Stimulated activated CD4-positive, alpha-beta T cell treated with anti-CD3 and anti-CD28 coated beads, Interleukin-15, amount 100 ng/mL, for 1 hour (primary cell): ENCODE measurements around the gene RNLS.

Experiments used
- DNase-seq, 2 donors: peaks; one replicate each; pipeline ENCODE4 v3.0.0-alpha.2; 2020; ENCODE audit warnings: low read depth in 1 of 2, low spot score in 1 of 2

Gene RNLS

DNA sequence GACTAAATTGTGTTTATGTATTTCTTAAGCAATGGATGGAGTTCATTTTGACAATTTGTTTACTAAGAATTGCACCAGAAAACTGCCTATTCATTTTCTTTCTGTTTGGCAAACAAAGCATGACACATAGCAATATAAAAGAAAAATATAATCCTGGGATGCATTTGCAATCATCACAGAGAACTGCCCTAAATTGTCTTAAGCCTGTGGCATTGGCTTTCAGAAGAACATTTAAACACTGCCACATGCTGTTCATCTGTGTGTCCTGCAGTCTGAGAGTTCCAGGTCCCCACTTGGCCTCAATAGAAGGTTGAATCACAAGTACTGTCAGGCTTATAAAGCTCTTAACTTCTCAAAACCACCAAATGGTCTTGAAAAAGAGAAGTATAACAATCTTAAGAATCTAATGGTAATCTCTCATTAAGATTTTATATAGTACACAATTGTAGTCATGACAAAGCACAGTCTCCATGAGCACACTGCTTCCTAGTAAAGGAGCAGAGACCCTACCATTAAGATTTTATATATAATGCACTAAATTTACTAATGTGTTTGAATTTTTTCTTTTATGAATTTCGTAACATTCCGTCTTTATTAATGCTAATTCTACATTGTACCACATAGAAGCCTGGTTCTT is 29.9 kb downstream of the RNLS start:
- no peak for DNase-seq

DNA sequence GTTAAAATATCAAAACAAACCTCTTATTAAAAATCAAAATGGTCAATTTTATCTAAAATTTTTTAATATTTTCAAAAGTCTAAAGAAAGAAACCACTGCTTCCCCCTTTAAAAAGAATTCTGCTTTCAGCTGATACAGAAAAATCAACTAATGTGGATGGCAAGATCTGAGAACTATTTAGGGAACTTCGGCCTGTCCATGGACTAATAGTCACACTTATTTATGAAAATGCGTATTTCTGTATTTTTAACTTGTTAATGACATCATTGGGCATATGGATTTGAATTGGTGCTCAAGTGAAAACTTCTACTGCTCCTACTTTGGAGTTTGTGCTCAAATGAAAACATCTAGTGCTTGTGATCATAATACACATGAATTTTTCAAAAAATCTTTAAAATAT is 31.9 kb downstream of the RNLS start:
- no peak for DNase-seq

DNA sequence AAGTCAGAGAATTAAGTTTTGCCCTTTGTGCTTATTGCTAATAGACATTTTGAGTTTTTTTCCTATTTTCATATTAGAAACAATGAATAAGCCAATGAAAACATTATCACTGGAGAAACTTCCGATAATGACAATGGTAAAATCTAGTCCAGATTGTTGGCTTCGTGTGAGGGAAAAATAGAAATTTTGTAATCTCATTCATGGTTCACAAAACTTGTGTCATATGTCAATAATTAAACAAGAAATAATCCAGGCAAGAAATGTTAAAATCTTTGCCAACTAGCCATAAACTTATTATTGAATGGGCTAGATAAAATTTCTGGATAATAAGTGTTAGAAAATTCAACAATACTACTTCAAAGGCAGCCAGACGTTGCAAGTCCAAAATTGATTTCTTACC is 36.6 kb downstream of the RNLS start:
- DNase-seq: no peak

DNA sequence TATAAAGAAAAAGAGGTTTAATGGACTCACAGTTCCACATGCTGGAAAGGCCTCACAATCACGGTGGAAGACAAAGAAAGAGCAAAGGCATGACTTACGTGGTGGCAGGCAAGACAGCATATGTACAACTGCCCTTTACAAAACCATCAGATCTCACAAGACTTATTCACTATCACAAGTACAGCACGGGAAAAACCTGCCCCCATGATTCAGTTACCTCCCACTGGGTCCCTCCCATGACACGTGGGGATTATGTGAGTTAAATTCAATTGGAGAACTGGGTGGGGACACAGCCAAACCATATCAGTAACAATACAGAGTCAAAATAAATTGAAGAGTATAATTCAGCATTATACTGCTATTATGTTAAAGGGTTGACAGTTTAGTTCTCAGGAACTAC is 37.8 kb downstream of the RNLS start:
- no peak for DNase-seq

DNA sequence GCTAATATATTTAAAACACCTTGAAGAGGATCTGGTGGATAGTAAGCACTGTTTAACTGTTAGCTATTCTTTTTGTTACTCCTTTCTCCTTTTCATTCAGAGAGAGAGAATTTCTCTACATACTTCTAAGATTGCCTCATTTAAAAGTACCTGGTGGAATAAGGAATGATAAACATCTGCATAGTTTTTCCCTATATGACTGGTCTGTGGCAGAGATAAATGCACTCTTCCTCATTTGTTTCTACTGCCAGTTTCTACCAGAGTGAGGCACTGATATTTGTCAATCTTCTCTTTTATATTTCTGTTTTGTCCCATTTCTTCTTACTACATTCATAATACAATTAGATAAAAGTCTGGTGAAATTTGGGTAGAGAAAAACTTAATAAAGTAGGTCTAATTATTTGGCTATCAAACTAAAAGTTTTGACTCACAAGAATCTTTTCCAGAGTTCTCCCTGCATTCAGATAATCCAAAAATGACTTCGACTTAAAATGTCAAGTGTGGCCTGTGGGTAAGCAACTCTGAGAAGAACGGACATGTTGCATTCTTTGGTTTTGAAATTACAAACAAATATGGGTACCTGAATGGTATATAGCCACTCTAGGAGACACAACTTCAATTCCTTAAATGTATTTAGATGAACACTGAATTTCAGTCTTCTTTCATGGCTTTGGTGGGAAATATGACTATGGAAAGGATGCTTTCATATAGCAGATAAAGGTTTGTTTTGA is 38.8 kb downstream of the RNLS start:
- no peak for DNase-seq

DNA sequence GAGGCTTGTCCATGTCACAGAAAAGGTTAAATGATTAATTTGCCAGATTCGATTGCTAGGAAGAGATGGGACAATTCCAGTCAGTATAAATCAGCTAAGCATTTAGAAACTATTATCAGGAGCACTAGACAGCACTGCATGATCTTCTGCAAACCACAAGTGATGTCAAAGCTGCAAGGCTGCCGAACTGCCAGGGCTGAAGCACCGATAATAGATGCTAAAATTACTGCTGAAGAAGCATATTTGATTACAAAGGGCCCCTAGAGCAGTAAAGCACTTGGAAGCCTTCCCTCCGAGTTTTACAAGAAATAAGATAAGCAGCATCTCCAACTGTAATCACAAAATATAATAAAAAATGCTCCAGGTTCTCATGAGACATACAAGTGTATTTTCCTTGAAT is 40.6 kb downstream of the RNLS start:
- DNase-seq: no peak

DNA sequence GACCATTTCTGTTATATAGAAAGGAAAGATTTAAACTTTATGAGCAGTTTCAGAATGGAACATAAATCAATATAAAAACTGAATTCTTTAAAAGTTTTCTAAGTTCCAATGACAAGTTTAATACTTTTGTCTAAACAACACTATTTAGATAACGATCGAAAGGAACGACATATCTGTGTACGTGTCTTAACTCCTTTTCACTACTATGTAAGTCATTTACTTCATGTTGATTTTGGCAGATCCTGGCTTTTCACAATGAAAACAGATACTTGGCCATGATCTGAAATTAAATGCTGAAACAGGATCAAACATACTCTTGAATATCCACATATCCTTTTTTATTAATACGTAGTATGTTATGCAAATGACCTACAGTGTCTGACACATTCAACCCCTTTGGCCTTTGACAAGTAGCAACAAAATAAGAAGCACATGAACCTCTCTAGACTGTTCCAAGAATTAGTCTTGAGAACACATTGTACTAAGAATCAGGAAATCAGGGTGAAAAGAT is 41.9 kb downstream of the RNLS start:
- no peak for DNase-seq

DNA sequence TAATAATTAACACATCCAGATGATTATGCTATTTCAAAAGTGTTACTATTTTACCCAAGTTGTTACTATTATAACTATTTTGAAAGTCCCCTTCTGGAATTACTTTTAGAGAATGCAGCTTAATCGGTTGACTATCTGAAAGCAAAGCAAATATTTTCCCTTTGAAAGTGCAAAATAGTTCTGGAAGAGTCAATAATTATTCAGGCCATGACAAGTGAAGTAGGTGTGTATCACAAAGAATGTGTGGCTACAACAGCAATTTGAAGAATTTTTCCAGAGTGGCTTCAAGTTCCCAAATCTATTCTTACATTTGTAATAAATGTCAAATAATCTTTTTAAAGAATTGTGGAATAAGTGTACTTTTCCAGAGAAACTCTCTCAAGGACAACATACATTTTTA is 42.8 kb downstream of the RNLS start:
- no peak for DNase-seq

DNA sequence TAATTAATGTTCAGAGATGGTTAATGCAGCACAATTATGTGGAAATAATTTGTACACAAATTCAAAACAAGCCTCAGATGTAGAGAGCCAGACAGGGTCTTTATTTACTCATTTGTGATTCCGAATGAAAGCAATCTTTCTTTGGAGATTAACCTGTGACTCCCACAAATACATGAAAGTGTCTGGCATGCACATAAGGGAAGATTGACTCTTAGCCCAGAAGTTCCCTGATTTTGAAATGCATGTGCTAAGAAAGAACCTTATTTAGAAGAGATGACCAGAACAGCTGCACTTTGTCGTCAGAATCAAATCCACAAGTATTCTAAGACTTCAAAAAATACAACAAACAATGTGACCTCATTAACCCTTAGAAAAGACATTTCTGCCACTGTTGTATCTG is 45.1 kb downstream of the RNLS start:
- no peak for DNase-seq

DNA sequence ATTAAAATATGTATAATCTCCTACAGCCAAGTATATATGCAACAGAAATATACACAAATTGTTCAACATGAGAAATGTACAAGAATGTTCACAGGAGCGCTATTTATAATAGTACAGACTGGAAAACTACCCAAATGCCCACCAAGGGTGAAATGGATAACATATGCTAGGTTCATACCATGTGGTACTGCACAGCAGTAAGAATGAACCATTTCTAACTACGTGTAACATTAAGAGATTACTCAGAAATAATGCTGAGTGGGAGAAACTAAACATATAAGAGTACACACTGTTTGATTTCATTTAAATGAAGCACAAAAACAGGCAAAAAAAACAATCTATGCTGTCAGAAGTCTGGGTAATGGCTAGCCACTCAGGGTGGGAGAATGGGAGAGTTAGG is 45.8 kb downstream of the RNLS start:
- DNase-seq: no peak

DNA sequence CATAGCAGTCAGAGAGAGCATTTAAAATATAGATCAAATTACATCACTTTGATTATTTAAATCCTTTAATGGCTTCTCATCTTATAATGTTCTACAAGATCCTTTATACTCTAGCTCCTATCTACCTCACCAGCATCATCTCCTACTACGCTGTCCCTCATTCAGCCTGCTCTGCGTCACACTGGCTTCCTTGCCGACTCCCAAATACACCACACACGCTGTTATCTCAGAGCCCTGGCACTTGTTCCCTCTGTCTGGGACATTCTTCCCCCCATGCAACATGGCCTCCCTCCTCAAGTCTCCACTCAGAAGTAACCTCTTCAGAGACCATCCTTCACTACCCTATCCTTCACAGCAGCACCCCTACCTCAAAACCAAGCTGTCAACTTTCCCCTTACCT is 46.7 kb downstream of the RNLS start:
- DNase-seq: no peak

DNA sequence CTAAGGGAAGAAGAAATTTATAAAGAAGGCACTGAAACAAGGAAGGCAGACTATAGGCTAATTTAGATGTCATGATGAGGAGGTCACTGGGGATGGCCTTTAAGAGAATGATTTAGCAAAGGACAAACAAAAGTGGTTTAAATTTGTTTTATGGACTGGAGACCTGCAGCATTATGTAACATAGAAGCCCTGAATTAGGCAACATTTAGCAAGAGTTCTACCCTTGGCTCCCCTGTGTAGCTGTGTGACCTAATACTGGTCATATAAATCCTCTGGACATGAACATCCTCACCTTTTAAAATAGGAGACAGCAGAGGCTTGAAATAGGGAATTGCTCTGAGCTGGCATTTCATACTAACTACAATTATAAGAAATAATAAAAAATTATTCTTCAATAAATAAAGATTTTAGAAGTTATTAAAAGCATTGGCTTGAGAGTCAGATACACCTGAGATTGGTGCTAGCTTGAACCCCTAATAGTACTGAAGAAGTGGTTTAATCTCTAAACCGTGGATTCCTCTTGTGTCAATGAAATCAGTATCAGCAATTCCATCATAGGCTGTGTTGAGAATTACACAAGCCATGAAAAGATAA is 48.9 kb downstream of the RNLS start:
- no peak for DNase-seq

DNA sequence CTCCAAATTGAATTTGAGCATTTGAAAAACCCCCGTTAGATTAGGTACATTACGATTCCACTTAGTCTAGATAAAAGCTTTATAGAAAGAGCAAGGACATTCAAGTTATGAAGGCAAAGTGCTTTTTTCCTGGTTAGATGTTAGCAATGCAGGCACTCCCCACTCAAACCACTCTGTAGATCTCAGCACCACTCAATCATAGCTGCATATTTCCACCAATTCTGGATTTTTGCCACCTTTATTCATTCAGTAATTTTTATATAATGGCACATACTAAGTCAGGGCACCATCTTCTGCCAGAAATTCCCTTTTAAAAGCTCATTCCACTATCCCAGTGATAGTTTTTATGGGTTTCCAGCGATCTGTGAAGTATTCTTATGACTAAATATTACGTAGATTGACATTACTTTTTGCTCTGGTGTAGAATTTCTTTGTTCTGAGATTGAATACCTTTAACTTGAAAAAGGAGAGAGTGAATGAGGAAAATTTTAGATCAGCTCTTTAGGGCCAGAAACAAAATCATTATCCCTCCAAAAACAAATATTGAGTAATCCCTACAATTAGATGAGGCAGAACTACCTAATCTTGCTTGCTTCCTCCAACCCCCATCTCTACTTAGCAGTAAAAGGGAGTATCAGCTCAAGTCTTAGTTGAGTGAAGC is 51.6 kb downstream of the RNLS start:
- DNase-seq: no peak

DNA sequence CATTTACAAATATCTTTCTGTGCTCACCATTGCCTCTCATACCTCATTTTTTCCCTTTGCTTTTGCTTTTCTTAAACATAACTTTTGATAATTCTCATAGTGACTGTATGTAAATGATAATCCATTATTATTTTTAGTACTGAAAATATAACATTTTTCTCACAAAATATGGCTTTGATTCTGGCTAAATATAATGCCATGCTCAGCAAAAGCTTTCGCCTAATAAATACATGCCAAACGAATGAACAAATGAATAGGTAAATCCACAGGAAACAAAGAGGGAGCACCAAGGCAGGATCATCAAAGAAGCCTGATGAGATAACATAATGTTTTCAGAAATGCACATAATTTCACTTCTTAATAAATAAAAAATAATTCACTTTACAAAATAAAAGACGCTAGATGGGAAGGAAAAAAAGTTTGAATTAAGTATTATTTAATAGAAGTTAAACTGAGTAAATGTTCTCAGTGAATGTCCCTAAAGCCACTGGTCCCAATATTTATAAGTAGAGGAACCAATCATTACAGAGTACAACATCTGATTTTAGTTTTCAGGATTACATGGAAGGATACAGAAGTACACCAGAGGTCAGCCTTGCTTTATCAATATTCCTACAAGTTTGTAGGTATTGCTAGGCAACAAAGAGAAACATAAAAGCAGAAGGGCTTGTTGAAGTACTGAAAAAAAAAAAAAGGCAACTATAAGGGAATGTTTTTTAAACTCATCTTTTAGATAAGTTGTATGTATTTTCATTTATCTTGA is 52.3 kb downstream of the RNLS start:
- no peak for DNase-seq

DNA sequence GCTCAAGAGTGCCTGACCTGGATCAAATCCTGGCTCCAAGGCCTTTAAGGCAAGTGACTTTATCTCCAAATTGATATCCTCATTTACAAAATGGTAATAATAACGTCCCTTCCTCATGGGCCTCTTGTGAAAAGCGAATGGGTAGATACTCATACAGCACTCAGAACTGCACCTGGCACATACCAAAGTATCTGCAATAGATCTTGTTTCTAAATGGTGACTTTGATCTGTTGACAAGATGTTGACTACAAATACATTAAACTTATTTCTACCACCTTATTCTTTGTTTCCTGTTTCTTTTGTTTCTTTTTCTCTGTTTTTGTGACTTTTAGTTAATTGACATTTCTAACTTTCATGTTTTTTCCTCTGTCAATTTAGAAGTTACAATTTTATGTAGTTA is 53.0 kb downstream of the RNLS start:
- no peak for DNase-seq

DNA sequence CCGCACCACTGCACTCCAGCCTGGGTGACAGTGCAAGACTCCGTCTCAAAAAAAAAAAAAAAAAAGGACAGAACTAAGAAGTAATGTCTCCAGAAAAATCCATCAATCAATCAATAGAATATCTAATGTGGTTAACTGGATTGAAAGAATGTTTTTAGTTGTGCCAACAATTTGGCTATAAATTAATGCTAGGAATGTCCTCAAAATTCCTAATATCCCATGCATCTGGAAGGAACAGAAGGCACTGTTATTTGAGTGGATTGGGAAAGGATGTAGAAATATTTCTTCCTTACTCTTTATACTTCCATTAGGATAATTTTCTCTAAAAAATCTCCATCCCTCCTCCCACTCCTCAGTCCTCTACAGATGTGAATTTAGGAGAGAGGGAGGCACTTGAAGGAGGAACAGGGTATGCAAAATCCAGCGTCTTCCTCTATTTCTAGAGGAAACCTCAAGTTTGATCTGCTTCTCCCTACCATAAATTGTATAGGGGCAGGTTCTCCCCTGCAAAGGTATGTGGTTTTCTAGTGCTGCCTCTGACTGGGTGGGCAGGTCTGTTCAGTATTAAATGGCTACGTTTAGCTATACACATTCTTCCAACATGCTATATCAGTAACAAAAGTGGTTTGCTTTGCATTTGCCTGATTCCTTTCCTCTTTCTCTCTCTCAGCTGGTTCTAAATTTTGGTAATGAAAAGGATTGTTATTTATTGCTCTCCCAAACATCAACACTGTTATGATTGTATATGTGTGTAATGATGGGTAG is 54.1 kb downstream of the RNLS start:
- no peak for DNase-seq

DNA sequence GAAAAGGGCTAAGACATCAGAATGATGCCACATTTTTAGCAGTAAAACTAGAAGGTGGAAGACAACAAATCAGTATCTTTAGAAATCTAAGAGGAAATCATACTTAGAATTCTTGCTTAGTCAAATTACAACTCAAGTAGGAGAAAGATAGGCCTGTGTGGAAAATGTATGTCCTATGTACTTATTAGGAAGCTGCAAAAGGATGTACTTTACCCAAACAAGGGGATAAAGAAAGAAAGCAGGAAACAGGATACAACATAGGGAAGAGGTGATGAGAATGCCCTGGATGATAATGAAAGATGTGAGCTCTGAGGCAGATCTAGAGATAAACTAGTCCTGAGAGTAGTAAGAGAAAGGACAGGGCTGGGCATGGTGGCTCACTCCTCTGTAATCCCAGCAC is 54.9 kb downstream of the RNLS start:
- no peak for DNase-seq

DNA sequence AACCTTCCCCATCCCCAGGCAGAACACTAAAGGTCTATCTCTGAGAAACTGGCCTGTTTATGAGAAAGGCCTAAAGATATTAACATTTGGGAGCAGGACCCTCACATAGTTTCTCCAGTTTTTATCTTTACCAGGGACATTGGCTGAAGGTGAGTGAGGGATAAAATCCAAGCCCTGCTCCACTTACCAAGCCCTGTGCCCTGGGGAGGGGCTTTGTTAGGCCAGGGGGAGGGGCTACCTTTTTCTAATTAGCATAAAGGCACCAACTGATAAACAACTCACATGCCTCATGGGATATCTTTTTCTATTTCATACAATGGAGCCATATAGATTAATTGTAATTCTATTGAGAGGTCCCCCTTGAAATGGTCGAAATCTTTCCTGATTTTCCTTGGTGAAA is 55.9 kb downstream of the RNLS start:
- DNase-seq: no peak

DNA sequence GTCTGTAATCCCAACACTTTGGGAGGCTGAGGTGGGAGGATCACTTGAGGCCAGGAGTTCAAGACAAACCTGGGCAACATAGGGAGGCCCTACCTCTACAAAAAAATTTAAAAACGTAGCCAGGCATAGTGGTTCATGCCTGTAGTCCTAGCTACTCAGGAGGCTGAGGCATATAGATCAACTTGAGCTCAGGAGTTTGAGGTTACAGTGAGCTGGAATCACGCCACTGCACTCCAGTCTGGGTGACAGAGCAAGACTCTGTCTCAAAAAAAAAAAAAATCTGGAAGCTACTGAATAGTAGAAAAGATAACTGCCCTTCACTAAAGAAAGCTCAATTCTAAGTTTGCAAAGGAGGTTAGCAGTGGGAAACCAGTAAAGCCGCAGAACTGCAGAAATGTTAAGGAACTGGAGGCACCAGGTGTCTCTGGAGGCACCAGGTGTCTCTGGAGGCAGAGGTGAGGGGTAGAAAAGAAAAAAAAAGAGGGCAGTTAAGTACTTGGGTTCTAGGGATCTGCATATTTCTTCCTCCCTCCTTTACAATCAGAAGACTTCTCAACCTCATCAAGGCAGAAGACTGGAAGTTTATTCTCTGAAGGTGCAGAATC is 56.5 kb downstream of the RNLS start:
- DNase-seq: no peak

DNA sequence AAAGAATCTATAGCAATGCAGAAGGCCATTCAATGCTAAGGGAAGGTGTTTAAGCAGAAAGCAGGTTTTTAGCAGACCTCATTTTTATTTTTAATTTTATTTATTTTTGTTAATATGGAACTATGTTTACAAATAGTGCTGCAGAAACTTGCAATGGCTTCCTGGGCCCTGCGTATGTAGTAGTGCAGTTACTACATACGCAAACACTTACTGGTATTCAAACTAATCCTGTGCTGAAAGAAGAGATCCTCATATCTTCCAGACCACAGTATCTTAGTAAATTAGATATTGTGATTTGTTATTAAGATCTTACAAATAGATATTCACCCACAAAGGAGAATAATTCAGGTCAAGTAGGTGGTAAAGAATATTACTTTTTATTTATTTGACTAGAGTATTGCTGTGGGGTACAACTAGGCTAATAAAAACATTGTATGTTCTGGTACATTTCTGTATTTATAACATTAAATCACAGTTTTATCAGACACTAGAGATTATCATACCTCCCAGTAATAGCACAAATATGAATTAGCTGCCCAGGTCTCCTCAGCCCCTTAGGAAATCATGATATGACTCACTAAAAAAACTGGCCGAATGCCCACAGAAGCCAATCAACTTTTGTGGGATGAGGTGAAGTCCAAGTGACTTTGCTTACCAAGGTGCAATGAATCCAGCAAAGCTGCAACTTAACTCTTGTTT is 57.6 kb downstream of the RNLS start:
- no peak for DNase-seq
